Neural cell (in vitro differentiated cells): ENCODE data around the gene FGF4. TPM values are rescaled to one million over a fixed set of nuclear protein-coding genes. Genes with fewer than 3 reads are reported as not detected.

Experiments
- H2AFZ ChIP-seq: fragments of 200-600, 300-800 bp; sonication (generic), shearing (Covaris generic); 2 replicates; pipeline ENCODE4 v1.6.0; 2014; ENCODE audit warnings: low read depth, mild to moderate bottlenecking, antibody characterized with exemption, low read length, moderate library complexity
- H3F3A ChIP-seq: fragments of 200-600 bp; shearing (Covaris generic); 2 replicates; pipeline ENCODE4 v1.6.1; 2016; ENCODE audit warnings: mild to moderate bottlenecking, moderate library complexity, mixed read lengths, antibody characterized with exemption, low read length; ENCODE audit not compliant: insufficient read depth, poor library complexity, severe bottlenecking
- H3K27ac ChIP-seq: fragments of 200-600, 300-800 bp; sonication (generic), shearing (Covaris generic); 2 replicates; pipeline ENCODE4 v1.5.1; 2014; ENCODE audit warnings: mild to moderate bottlenecking, low read length, moderate library complexity
- H3K27me3 ChIP-seq: fragments of 300-800, 200-600 bp; sonication (generic), shearing (Covaris generic); 2 replicates; pipeline ENCODE4 v1.6.0; 2014; ENCODE audit warnings: mild to moderate bottlenecking, low read depth, low read length, moderate library complexity; ENCODE audit not compliant: insufficient read depth
- H3K36me3 ChIP-seq: fragments of 300-800, 200-600 bp; sonication (generic), shearing (Covaris generic); 2 replicates; pipeline ENCODE4 v1.5.1; 2014; ENCODE audit warnings: mild to moderate bottlenecking, antibody characterized with exemption, low read length, moderate library complexity; ENCODE audit not compliant: insufficient read depth
- H3K4me2 ChIP-seq: fragments of 300-800, 200-600 bp; sonication (generic), shearing (Covaris generic); 2 replicates; pipeline ENCODE4 v1.6.0; 2014; ENCODE audit warnings: mild to moderate bottlenecking, low read length
- H3K4me3 ChIP-seq: fragments of 300-800, 200-600 bp; sonication (generic), shearing (Covaris generic); 2 replicates; pipeline ENCODE4 v1.5.1; 2014; ENCODE audit warnings: mild to moderate bottlenecking, low read length, moderate library complexity
- H3K79me2 ChIP-seq: fragments of 200-600 bp; shearing (Covaris generic); replicated peaks from 2 replicates; pipeline ENCODE4 v1.6.0; 2014; ENCODE audit warnings: mild to moderate bottlenecking, low read length, moderate library complexity; ENCODE audit not compliant: insufficient read depth
- H3K9ac ChIP-seq: fragments of 300-800, 200-600 bp; sonication (generic), shearing (Covaris generic); 2 replicates; pipeline ENCODE4 v1.6.1; 2016; ENCODE audit warnings: mild to moderate bottlenecking, low read length, mixed read lengths
- H3K9me2 ChIP-seq: fragments of 200-600 bp; shearing (Covaris generic); 2 replicates; pipeline ENCODE4 v1.6.1; 2016; ENCODE audit warnings: mild to moderate bottlenecking, low read length, mixed read lengths; ENCODE audit not compliant: insufficient read depth
- H3K9me3 ChIP-seq: fragments of 200-600, 300-800 bp; sonication (generic), shearing (Covaris generic); 2 replicates; pipeline ENCODE4 v1.6.1; 2016; ENCODE audit warnings: mild to moderate bottlenecking, mixed run types, low read length, moderate library complexity, mixed read lengths
- H4K20me1 ChIP-seq: fragments of 200-600 bp; shearing (Covaris generic); 2 replicates; pipeline ENCODE4 v1.6.1; 2016; ENCODE audit warnings: mild to moderate bottlenecking, mixed run types; ENCODE audit not compliant: insufficient read depth
- EP300 ChIP-seq: fragments of 450-650 bp; conservative IDR thresholded peaks from 2 replicates; pipeline ENCODE4 v1.6.1; 2014; ENCODE audit warnings: antibody characterized with exemption, mild to moderate bottlenecking, moderate library complexity; ENCODE audit not compliant: poor library complexity, severe bottlenecking
- EZH2 ChIP-seq: fragments of 200-600, 300-800 bp; shearing (Covaris generic), sonication (generic); IDR thresholded peaks from 2 replicates; pipeline ENCODE4 v1.6.1; 2014; ENCODE audit warnings: antibody characterized with exemption, low read length, borderline replicate concordance, mild to moderate bottlenecking; ENCODE audit not compliant: insufficient read depth, poor library complexity, severe bottlenecking
- MXI1 ChIP-seq: fragments of 450-650 bp; conservative IDR thresholded peaks from 2 replicates; pipeline ENCODE4 v1.6.1; 2014; ENCODE audit warnings: antibody characterized with exemption, mild to moderate bottlenecking; ENCODE audit not compliant: poor library complexity, severe bottlenecking
- POLR2AphosphoS5 ChIP-seq: IDR thresholded peaks from 2 replicates; pipeline ENCODE4 v1.6.1; 2012
- RAD21 ChIP-seq: fragments of 450-650 bp; conservative IDR thresholded peaks from 2 replicates; pipeline ENCODE4 v1.6.1; 2014; ENCODE audit warnings: antibody characterized with exemption, mild to moderate bottlenecking, moderate library complexity
- SMC3 ChIP-seq: fragments of 450-650 bp; conservative IDR thresholded peaks from 2 replicates; pipeline ENCODE4 v1.6.1; 2014; ENCODE audit warnings: antibody characterized with exemption, mild to moderate bottlenecking, moderate library complexity; ENCODE audit not compliant: poor library complexity
- TAF1 ChIP-seq: IDR thresholded peaks from 2 replicates; pipeline ENCODE4 v1.6.1; 2012; ENCODE audit warnings: low read depth
- polyA plus RNA-seq: library from polyadenylated mRNA; depleted of rRNA; stranded (reverse); fragments of >200 nt; gene quantifications from 2 replicates; pipeline ENCODE4 v1.2.3, GENCODE V29; 2014
- TF ChIP-seq, protein P1 (sequence below): fragments of 450-650 bp; IDR thresholded peaks from 2 replicates; pipeline ENCODE4 v1.5.1; 2014; ENCODE audit warnings: antibody characterized with exemption, mild to moderate bottlenecking, moderate library complexity; ENCODE audit not compliant: poor library complexity, severe bottlenecking
- TF ChIP-seq, protein P2 (sequence below): IDR thresholded peaks from 2 replicates; pipeline ENCODE4 v1.6.1; 2012; ENCODE audit warnings: borderline replicate concordance

The FGF4 gene
- polyA plus RNA-seq, 1 donor from 2014 or later, result not detected

DNA sequence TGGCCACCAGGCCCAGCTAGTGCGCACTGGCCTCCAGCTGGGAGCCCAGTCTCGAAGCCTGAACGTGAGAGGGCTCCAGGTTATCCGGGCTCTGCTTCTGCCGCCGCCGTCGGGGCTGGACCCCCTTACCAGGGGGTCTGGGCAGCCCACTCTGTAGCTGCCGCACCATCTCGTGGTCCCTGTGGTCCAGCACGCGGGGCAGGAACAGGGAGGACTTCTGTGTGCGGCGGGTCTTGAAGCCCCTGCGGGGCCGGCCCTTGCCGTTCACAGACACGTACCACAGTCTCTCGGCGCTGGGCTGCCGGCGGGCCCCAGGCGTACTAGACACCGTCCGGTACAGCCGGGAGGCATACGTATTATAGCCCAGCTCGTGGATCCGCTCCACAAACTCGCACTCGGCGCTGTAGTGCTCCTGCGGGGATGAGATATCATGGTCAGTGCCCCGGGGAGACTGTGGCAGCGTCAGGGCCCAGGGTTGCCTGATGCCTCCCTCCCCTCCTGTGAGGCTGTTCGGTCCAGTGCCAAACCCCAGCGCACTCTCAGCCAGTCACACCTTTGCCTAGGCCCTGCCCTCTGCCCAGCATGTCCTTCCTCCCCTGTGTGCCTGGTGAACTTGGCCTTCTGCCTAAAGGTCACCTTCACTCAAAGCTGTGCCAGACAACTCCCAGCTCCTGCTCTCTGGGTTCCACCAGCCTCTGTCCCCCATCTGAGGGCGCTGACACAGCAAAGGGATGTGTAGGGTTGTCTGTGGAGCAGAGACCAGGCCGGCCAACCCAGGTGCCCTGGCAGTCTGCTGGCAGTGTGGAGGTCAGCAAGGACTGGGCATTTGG, 35.4 kb upstream of the FGF4 start:
- Histone ChIP-seq H2AFZ (no peak overlapping the region), H3K4me3 (no peak overlapping the region), H3K4me2 (no peak overlapping the region), H3K79me2 (no peaks in the 10 kb centered on the region), H3K9me2 (no peaks in the 10 kb centered on the region), H4K20me1 (no peaks in the 10 kb centered on the region), H3F3A (no peaks in the 10 kb centered on the region), H3K27me3 (no peaks in the 10 kb centered on the region), H3K27ac (no peak overlapping the region), H3K36me3 (no peaks in the 10 kb centered on the region), H3K9me3 (no peaks in the 10 kb centered on the region), H3K9ac (no peak overlapping the region)
- TF ChIP-seq EP300, result no peak

DNA sequence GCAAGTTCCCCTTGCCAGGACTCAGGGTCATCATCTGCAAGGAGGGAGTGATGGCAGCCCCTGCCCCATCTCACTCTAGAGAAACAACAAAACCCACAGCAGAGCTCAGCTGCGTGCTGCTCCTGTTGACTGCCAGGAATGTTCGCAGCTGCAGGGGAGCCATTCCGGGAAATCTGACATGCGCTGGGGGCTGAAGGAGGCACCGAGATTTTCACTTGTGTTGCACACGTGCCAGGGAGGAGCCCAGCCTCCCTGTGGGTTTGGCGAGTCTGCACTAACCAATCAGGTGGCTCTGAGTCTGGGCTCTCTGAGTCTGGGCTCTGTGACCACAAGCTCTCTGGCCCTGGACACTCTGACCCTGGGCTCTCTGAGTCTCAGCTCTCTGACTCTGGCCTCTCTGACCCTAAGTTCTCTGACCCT, 33.5 kb upstream of the FGF4 start:
- no peaks in the 10 kb centered on the region for H3K27me3 ChIP-seq

More for the DNA sequence above, 33.5 kb upstream of the FGF4 start:
- no peaks in the 10 kb centered on the region for H3K9me2 ChIP-seq
- no peak overlapping the region for H3K4me2 ChIP-seq
- no peaks in the 10 kb centered on the region for H4K20me1 ChIP-seq
- H3K9ac ChIP-seq, result no peak overlapping the region
- no peaks in the 10 kb centered on the region for H3F3A ChIP-seq
- H3K79me2 ChIP-seq, result no peaks in the 10 kb centered on the region
- no peak overlapping the region for H3K27ac ChIP-seq
- H3K9me3 ChIP-seq, result no peaks in the 10 kb centered on the region
- TF ChIP-seq TAF1 (no peak), POLR2AphosphoS5 (no peak), SMC3 (no peak), RAD21 (no peak), MXI1 (no peak), EP300 (no peak), EZH2 (no peak)
- TF ChIP-seq, protein P1, sequence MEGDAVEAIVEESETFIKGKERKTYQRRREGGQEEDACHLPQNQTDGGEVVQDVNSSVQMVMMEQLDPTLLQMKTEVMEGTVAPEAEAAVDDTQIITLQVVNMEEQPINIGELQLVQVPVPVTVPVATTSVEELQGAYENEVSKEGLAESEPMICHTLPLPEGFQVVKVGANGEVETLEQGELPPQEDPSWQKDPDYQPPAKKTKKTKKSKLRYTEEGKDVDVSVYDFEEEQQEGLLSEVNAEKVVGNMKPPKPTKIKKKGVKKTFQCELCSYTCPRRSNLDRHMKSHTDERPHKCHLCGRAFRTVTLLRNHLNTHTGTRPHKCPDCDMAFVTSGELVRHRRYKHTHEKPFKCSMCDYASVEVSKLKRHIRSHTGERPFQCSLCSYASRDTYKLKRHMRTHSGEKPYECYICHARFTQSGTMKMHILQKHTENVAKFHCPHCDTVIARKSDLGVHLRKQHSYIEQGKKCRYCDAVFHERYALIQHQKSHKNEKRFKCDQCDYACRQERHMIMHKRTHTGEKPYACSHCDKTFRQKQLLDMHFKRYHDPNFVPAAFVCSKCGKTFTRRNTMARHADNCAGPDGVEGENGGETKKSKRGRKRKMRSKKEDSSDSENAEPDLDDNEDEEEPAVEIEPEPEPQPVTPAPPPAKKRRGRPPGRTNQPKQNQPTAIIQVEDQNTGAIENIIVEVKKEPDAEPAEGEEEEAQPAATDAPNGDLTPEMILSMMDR, result no peak
- TF ChIP-seq, protein P2, sequence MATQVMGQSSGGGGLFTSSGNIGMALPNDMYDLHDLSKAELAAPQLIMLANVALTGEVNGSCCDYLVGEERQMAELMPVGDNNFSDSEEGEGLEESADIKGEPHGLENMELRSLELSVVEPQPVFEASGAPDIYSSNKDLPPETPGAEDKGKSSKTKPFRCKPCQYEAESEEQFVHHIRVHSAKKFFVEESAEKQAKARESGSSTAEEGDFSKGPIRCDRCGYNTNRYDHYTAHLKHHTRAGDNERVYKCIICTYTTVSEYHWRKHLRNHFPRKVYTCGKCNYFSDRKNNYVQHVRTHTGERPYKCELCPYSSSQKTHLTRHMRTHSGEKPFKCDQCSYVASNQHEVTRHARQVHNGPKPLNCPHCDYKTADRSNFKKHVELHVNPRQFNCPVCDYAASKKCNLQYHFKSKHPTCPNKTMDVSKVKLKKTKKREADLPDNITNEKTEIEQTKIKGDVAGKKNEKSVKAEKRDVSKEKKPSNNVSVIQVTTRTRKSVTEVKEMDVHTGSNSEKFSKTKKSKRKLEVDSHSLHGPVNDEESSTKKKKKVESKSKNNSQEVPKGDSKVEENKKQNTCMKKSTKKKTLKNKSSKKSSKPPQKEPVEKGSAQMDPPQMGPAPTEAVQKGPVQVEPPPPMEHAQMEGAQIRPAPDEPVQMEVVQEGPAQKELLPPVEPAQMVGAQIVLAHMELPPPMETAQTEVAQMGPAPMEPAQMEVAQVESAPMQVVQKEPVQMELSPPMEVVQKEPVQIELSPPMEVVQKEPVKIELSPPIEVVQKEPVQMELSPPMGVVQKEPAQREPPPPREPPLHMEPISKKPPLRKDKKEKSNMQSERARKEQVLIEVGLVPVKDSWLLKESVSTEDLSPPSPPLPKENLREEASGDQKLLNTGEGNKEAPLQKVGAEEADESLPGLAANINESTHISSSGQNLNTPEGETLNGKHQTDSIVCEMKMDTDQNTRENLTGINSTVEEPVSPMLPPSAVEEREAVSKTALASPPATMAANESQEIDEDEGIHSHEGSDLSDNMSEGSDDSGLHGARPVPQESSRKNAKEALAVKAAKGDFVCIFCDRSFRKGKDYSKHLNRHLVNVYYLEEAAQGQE, result no peak
- H3K4me3 ChIP-seq, result no peak overlapping the region
- no peaks in the 10 kb centered on the region for H3K36me3 ChIP-seq
- H2AFZ ChIP-seq, result no peak overlapping the region
